ENCODE measurements around the gene SEC22C. TPM values are rescaled to one million over a fixed set of nuclear protein-coding genes. Genes with fewer than 3 reads are reported as not detected.

SEC22C gene
- total RNA-seq, 1 donor from 2014 or later: 42.6 TPM

DNA sequence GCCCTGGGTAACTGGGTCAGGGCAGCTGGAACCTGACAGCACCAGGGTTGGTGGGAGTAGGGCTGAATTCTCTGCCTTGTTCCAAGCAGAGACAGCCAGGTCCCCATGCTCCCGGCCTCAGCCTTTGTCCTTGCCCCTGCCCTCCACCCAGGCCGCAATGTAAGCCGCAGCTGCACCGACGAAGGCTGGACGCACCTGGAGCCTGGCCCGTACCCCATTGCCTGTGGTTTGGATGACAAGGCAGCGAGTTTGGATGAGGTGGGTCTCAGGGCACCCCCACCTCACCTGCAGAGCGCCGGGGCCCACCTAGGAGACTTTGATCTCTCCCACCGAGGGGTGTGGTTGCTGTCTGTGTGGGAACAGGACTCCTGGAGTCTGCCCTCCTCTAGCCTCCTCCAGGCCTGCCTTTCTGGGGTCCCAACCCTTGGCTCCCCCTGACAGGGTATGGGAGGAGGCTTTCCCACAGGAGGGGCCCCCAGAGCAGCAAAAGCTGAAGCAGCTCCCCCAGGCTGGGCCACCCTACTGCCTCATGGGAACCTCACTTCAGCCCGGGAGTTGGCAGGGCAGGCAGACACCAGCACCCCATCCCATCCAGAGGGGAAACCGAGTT, 55.9 kb downstream of the SEC22C start:
- Mint-ChIP-seq H3K9me3 (no peaks in the 10 kb centered on the region), H3K36me3 (no peaks in the 10 kb centered on the region), H3K27ac (no peak overlapping the region), H3K27me3 (ENCODE audit: low read depth) (no peaks in the 10 kb centered on the region), H3K4me1 (no peaks in the 10 kb centered on the region), H3K4me3 (no peak overlapping the region)
- DNase-seq (ENCODE audit: low spot score in 2 of 2, unreplicated experiment in 2 of 2): no peak
- TF ChIP-seq, protein P1, sequence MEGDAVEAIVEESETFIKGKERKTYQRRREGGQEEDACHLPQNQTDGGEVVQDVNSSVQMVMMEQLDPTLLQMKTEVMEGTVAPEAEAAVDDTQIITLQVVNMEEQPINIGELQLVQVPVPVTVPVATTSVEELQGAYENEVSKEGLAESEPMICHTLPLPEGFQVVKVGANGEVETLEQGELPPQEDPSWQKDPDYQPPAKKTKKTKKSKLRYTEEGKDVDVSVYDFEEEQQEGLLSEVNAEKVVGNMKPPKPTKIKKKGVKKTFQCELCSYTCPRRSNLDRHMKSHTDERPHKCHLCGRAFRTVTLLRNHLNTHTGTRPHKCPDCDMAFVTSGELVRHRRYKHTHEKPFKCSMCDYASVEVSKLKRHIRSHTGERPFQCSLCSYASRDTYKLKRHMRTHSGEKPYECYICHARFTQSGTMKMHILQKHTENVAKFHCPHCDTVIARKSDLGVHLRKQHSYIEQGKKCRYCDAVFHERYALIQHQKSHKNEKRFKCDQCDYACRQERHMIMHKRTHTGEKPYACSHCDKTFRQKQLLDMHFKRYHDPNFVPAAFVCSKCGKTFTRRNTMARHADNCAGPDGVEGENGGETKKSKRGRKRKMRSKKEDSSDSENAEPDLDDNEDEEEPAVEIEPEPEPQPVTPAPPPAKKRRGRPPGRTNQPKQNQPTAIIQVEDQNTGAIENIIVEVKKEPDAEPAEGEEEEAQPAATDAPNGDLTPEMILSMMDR (IDR thresholded peaks at IDR 0.05; ENCODE audit: unreplicated experiment): no peak

DNA sequence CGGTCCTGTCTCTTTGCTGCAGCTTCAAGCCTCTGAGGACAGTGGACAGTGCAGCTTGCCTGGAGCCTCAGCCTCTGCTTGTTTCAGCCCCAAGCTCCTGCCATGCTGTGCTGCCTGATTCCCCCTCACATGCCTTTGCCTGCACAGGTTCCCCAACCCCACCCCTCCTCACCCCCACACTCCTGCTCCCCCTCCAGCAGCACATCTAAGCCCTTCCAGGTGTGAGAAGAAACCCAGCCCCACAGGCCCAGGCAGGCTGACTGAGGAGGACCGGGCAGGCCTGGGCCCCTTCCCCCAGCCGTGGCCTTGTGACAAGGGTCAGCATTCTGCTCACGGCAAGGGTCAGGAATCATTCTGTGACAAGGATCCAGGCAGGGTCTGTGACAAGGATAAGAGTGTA, 56.6 kb downstream of the SEC22C start:
- Mint-ChIP-seq H3K4me1 (no peaks in the 10 kb centered on the region), H3K9me3 (no peaks in the 10 kb centered on the region), H3K27ac (no peak overlapping the region), H3K36me3 (no peaks in the 10 kb centered on the region), H3K4me3 (no peak overlapping the region), H3K27me3 (ENCODE audit: low read depth) (no peaks in the 10 kb centered on the region)
- DNase-seq (ENCODE audit: low spot score in 2 of 2, unreplicated experiment in 2 of 2): no peak
- TF ChIP-seq, protein P1 (IDR thresholded peaks at IDR 0.05; ENCODE audit: unreplicated experiment): no peak

DNA sequence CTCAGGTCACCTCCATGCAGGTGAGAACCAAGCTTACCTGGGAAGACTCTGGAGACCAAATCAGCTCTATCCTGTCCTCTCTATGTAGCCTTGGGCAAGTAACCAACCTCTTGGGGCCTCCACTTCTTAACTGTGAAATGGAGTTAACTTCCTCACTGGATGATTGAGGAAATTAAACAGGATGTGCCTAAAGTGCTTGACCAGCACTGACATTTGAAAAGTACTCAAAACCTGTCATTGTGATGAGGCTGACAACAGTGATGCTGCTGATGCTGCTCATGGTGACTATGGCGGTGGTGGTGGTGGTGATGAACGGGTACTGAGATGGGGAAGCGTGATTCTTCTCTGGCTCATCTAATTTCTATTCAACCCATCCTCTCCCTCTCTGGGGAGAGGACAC, 57.0 kb downstream of the SEC22C start:
- no peaks in the 10 kb centered on the region for H3K4me1 Mint-ChIP-seq
- TF ChIP-seq, protein P1 (IDR thresholded peaks at IDR 0.05; ENCODE audit: unreplicated experiment): no peak
- H3K27me3 Mint-ChIP-seq (ENCODE audit: low read depth): no peaks in the 10 kb centered on the region
- H3K9me3 Mint-ChIP-seq: no peaks in the 10 kb centered on the region
- no peak overlapping the region for H3K27ac Mint-ChIP-seq
- no peak overlapping the region for H3K4me3 Mint-ChIP-seq
- no peak for DNase-seq (ENCODE audit: low spot score in 2 of 2, unreplicated experiment in 2 of 2)
- no peaks in the 10 kb centered on the region for H3K36me3 Mint-ChIP-seq

GRCh38 chr3:42520906-42521305, 60.9 kb downstream of the SEC22C start:
- TF ChIP-seq, protein P1 (IDR thresholded peaks at IDR 0.05; ENCODE audit: unreplicated experiment): no peak
- Mint-ChIP-seq H3K27me3 (ENCODE audit: low read depth) (no peaks in the 10 kb centered on the region), H3K4me3 (no peak overlapping the region), H3K9me3 (no peaks in the 10 kb centered on the region), H3K36me3 (no peaks in the 10 kb centered on the region), H3K27ac (no peak overlapping the region), H3K4me1 (no peaks in the 10 kb centered on the region)
- DNase-seq (ENCODE audit: low spot score in 2 of 2, unreplicated experiment in 2 of 2): no peak

DNA sequence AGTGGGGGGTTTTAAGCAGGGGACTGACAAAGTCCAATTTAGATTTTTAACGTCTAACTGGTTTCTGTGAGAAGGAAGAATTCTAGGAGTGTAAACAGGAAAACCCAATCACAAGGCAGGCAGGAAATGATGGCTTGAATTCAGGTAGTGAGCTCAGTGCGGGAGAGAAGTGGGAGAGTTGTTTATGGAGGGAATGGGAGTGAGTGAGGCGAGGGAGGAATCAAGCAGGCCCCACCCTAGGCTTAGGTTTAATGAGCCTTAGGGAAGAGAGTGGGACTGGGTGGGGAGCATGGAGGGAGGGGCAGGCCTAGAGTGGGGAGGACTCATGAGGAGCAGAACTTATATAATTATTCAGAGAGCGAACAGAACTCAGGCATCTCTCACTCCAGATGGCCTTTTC, 61.4 kb downstream of the SEC22C start:
- Mint-ChIP-seq H3K27ac (no peak overlapping the region), H3K27me3 (ENCODE audit: low read depth) (no peaks in the 10 kb centered on the region), H3K4me3 (no peak overlapping the region), H3K9me3 (no peaks in the 10 kb centered on the region), H3K36me3 (no peaks in the 10 kb centered on the region), H3K4me1 (no peaks in the 10 kb centered on the region)
- DNase-seq (ENCODE audit: low spot score in 2 of 2, unreplicated experiment in 2 of 2): no peak
- TF ChIP-seq, protein P1 (IDR thresholded peaks at IDR 0.05; ENCODE audit: unreplicated experiment): no peak

DNA sequence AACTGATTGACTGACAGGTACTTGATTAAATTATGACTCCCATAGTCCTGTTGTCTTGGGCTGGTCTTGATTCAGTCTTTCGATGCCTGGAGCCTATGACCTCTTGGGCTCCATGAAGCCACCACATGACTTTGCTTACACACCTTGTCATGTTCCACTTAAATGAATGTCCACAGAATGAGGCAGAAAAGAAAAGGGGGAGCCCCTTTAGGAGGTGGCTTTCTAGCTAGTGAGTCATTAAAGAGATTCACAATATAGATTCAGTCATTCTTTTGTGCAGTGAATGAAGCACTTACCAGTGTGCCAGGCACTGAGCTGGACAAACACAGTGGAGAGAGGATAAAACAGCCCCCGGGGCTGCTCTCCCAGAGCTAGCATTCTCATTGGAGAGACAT, 62.2 kb downstream of the SEC22C start:
- Mint-ChIP-seq H3K36me3 (no peaks in the 10 kb centered on the region), H3K27me3 (ENCODE audit: low read depth) (no peaks in the 10 kb centered on the region), H3K9me3 (no peaks in the 10 kb centered on the region), H3K4me3 (no peak overlapping the region), H3K4me1 (no peaks in the 10 kb centered on the region), H3K27ac (no peak overlapping the region)
- TF ChIP-seq, protein P1 (IDR thresholded peaks at IDR 0.05; ENCODE audit: unreplicated experiment): no peak
- no peak for DNase-seq (ENCODE audit: low spot score in 2 of 2, unreplicated experiment in 2 of 2)
